A549 (cell line): ENCODE results near the gene PRR5. TPM values are rescaled to one million over a fixed set of nuclear protein-coding genes. Genes with fewer than 3 reads are reported as not detected.

ENCODE experiments used
- ATAC-seq, 2 experiments: fragments of 200-7000 bp in 1 of 2; fragments of >200 bp in 1 of 2; cut with Nextera tagmentation in 1 of 2; cut with Tn5 transposase in 1 of 2; 3 replicates each; pipeline versions ENCODE4 v1.8.0 to v1.9.1; 2018 to 2020; ENCODE audit warnings: mild to moderate bottlenecking in 1 of 2, moderate library complexity in 1 of 2
- CTCF ChIA-PET: fragments of 300-600 bp; sonication (Branson Sonifier 250); formaldehyde crosslinking; extraction: SDS; loops from one replicate; lab custom pipeline; 2021; ENCODE audit warnings: antibody characterized with exemption, inconsistent platforms; lab: Yijun Ruan, JAX
- POLR2A ChIA-PET: fragments of 350-600 bp; formaldehyde crosslinking; extraction: SDS; loops from one replicate; lab custom pipeline; 2021; ENCODE audit warnings: antibody characterized with exemption, inconsistent platforms; lab: Yijun Ruan, JAX
- DNase-seq, 2 experiments: peaks; one replicate each; pipeline versions ENCODE4 v3.0.0 to v3.0.0-alpha.2; 2011 to 2016; ENCODE audit warnings: low read depth in 1 of 2, low spot score in 1 of 2
- FAIRE-seq: peaks from 2 replicates; lab custom pipeline; 2011; peaks lifted over from hg19 to GRCh38; lab: Jason Lieb, UNC
- H3K27ac ChIP-seq, 2 experiments: fragments of >200 bp; sonication (Bioruptor Twin); formaldehyde crosslinking; 3 replicates each; pipeline ENCODE4 v1.5.1; 2016 to 2017
- H3K4me1 ChIP-seq: fragments of >200 bp; sonication (Bioruptor Twin); formaldehyde crosslinking; 3 replicates; pipeline ENCODE4 v1.6.1; 2016
- H3K4me2 ChIP-seq: fragments of >200 bp; sonication (Bioruptor Twin); formaldehyde crosslinking; 3 replicates; pipeline ENCODE4 v1.6.1; 2016
- H3K4me3 ChIP-seq: fragments of >200 bp; sonication (Bioruptor Twin); formaldehyde crosslinking; 3 replicates; pipeline ENCODE4 v1.5.1; 2016
- H3K9me3 ChIP-seq: fragments of >200 bp; sonication (Bioruptor Twin); formaldehyde crosslinking; 3 replicates; pipeline ENCODE4 v1.6.1; 2016
- CBX2 ChIP-seq: fragments of 200-600 bp; sonication (generic); IDR thresholded peaks from 2 replicates; pipeline ENCODE4 v1.6.1; 2016; ENCODE audit warnings: low read depth, mild to moderate bottlenecking, borderline replicate concordance
- CEBPB ChIP-seq, 2 experiments: fragments of >200 bp in 1 of 2; sonication (Bioruptor Twin) in 1 of 2; formaldehyde crosslinking in 1 of 2; IDR thresholded peaks; 2 replicates each; pipeline ENCODE4 v1.6.1; 2012 to 2016
- FOSL2 ChIP-seq, 2 experiments: fragments of 450-650 bp in 1 of 2; fragments of >200 bp in 1 of 2; sonication (Bioruptor Twin) in 1 of 2; formaldehyde crosslinking; IDR thresholded peaks; 2 replicates each; pipeline versions ENCODE4 v1.5.0 to v1.6.1; 2016 to 2020; ENCODE audit warnings: mild to moderate bottlenecking in 1 of 2, moderate library complexity in 1 of 2
- FOXS1 ChIP-seq: fragments of 250-450 bp; sonication (Bioruptor Pico); IDR thresholded peaks from 2 replicates; pipeline ENCODE4 v1.5.0; 2020; ENCODE audit warnings: mild to moderate bottlenecking, moderate library complexity
- HOXB13 ChIP-seq: fragments of 250-450 bp; sonication (Bioruptor Pico); IDR thresholded peaks from 2 replicates; pipeline ENCODE4 v1.5.0; 2020; ENCODE audit warnings: low read depth, mild to moderate bottlenecking, moderate library complexity
- JUNB ChIP-seq: fragments of >200 bp; sonication (Bioruptor Twin); formaldehyde crosslinking; IDR thresholded peaks from 2 replicates; pipeline ENCODE4 v1.6.1; 2016
- NPAS2 ChIP-seq: fragments of 250-450 bp; sonication (Bioruptor Pico); IDR thresholded peaks from 2 replicates; pipeline ENCODE4 v1.8.0; 2022; ENCODE audit warnings: mild to moderate bottlenecking, moderate library complexity, borderline replicate concordance
- POLR2AphosphoS2 ChIP-seq: conservative IDR thresholded peaks from 2 replicates; pipeline ENCODE4 v1.6.1; 2012; ENCODE audit warnings: low read length, improper control_type of control experiment, inconsistent platforms
- RARB ChIP-seq: fragments of 250-450 bp; sonication (Bioruptor Pico); IDR thresholded peaks from 2 replicates; pipeline ENCODE4 v1.8.0; 2021; ENCODE audit warnings: mild to moderate bottlenecking, moderate library complexity
- RCOR1 ChIP-seq: fragments of 150-350 bp; IDR thresholded peaks from 2 replicates; pipeline ENCODE4 v1.6.1; 2014; ENCODE audit warnings: antibody characterized with exemption, low read length, low read depth
- RFX5 ChIP-seq: fragments of 450-650 bp; IDR thresholded peaks from 2 replicates; pipeline ENCODE4 v1.7.1; 2014; ENCODE audit warnings: antibody characterized with exemption, mild to moderate bottlenecking, moderate library complexity
- TP53 ChIP-seq: fragments of 250-450 bp; sonication (Bioruptor Pico); IDR thresholded peaks from 2 replicates; pipeline ENCODE4 v1.5.0; 2021; ENCODE audit warnings: mild to moderate bottlenecking, moderate library complexity
- ZFP36 ChIP-seq: fragments of 450-650 bp; IDR thresholded peaks from 2 replicates; pipeline ENCODE4 v1.6.1; 2014; ENCODE audit warnings: borderline replicate concordance; ENCODE audit not compliant: partially characterized antibody
- ZSCAN20 ChIP-seq: fragments of 250-450 bp; sonication (Bioruptor Pico); IDR thresholded peaks from 2 replicates; pipeline ENCODE4 v1.8.0; 2022; ENCODE audit warnings: mild to moderate bottlenecking, moderate library complexity
- WGBS: methylation state at CpG from one replicate; pipeline ENCODE4 v1.1.6; 2017; ENCODE audit errors: missing lambda C conversion rate; 5-methylcytosine and 5-hydroxymethylcytosine counted together
- polyA plus RNA-seq, 4 experiments: library from polyadenylated mRNA; depleted of rRNA in 3 of 4; stranded (reverse); fragments of >200 nt; fragmentation: RNase III in 1 of 4; extraction: RNeasy Plus Mini Kit Qiagen cat#74134 plus additional on column Dnase treatment in 1 of 4; gene quantifications; 2 replicates in 3 of 4; 3 replicates in 1 of 4; pipeline ENCODE4 v1.2.3, GENCODE V29; 2011 to 2017
- TF ChIP-seq, protein P1 (sequence below): fragments of 250-450 bp; sonication (Bioruptor Pico); IDR thresholded peaks from 2 replicates; pipeline ENCODE4 v1.5.0; 2021; ENCODE audit warnings: mild to moderate bottlenecking, moderate library complexity, borderline replicate concordance
- TF ChIP-seq, protein P2 (sequence below): IDR thresholded peaks from 2 replicates; pipeline ENCODE4 v1.6.1; 2012
- TF ChIP-seq, protein P3 (sequence below): fragments of >200 bp; sonication (Bioruptor Twin); formaldehyde crosslinking; IDR thresholded peaks from 2 replicates; pipeline ENCODE4 v1.6.1; 2016
- TF ChIP-seq, protein P4 (sequence below): IDR thresholded peaks from 2 replicates; pipeline ENCODE4 v1.6.1; 2012
- TF ChIP-seq, protein P5 (sequence below): fragments of 450-650 bp; IDR thresholded peaks from 2 replicates; pipeline ENCODE4 v1.6.1; 2014; ENCODE audit warnings: antibody characterized with exemption

PRR5 gene
- polyA plus RNA-seq, 2 of the 4 experiments (the other 2 are of a cell fraction): 7.1 to 19.5 TPM

DNA sequence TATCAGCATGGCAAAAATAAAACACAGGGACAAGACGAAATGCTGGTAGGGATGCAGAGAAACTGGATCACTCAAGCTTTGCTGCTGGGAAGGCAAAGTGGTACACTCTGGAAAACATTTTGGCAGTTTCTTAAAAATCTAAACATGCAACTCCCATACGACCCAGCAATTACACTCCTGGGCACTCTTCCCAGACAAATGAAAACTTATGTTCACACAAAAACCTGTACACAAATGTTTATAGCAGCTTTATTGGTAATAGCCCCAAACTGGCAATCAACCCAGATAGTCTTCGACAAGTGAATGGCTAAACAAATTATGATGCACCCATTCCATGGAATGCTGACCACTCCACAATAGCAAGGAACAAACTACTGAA, 35.8 kb upstream of the PRR5 start (continued):
- TF ChIP-seq, protein P1, sequence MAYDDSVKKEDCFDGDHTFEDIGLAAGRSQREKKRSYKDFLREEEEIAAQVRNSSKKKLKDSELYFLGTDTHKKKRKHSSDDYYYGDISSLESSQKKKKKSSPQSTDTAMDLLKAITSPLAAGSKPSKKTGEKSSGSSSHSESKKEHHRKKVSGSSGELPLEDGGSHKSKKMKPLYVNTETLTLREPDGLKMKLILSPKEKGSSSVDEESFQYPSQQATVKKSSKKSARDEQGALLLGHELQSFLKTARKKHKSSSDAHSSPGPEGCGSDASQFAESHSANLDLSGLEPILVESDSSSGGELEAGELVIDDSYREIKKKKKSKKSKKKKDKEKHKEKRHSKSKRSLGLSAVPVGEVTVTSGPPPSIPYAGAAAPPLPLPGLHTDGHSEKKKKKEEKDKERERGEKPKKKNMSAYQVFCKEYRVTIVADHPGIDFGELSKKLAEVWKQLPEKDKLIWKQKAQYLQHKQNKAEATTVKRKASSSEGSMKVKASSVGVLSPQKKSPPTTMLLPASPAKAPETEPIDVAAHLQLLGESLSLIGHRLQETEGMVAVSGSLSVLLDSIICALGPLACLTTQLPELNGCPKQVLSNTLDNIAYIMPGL: no peak
- TF ChIP-seq RCOR1 (no peak), RARB (CRISPR knock-in tag) (no peak), TP53 (CRISPR knock-in tag) (no peak), RFX5 (no peak)

DNA sequence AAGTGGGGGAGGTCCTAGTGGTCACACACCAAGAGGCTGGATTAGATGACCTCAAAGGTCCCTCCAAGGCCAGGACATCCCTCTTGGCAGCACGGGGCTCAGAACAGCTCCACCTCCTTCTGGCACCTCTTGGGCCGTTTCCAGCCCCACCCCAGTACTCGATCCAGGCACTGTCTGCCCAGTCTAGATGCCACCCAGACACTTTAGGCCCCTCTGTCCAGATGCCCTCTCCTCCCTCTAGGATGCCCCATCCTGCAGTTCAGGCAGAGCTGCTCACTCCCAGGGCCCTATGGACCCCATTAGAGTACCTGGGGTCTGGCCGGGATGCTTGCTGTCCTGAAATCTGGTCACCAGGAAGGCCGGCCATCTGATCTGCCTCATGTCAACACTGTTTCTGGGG, 34.7 kb upstream of the PRR5 start:
- H3K4me3 ChIP-seq: no peak overlapping the region; the same call in 2 of the 3 replicates
- 71% methylated on average over 5 of the region's 5 CpGs for WGBS
- DNase-seq: no peak
- ChIA-PET CTCF (interaction anchor here (2.5 kb wide), 1 partner anchor 17 kb away, joined by 7 read pairs; no protein-coding TSS in a partner anchor), POLR2A (no interaction called here)
- ATAC-seq: no peak
- H3K27ac ChIP-seq: no peak overlapping the region
- no peaks in the 10 kb centered on the region for H3K9me3 ChIP-seq
- FAIRE-seq: no peak
- H3K4me1 ChIP-seq: peaks cover 9% of the 10 kb centered on the region; the same call in 2 of the 3 replicates
- H3K4me2 ChIP-seq: no peak overlapping the region; the same call in 2 of the 3 replicates
- TF ChIP-seq, protein P2, sequence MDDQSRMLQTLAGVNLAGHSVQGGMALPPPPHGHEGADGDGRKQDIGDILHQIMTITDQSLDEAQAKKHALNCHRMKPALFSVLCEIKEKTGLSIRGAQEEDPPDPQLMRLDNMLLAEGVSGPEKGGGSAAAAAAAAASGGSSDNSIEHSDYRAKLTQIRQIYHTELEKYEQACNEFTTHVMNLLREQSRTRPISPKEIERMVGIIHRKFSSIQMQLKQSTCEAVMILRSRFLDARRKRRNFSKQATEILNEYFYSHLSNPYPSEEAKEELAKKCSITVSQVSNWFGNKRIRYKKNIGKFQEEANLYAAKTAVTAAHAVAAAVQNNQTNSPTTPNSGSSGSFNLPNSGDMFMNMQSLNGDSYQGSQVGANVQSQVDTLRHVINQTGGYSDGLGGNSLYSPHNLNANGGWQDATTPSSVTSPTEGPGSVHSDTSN: no peak
- TF ChIP-seq FOSL2 (IDR thresholded peaks at IDR 0.05) (no peak), FOSL2 (CRISPR knock-in tag; IDR thresholded peaks at IDR 0.05) (no peak), NPAS2 (no peak), RARB (CRISPR knock-in tag) (no peak), FOXS1 (CRISPR knock-in tag) (no peak)
- TF ChIP-seq, protein P3, sequence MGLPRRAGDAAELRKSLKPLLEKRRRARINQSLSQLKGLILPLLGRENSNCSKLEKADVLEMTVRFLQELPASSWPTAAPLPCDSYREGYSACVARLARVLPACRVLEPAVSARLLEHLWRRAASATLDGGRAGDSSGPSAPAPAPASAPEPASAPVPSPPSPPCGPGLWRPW: no peak

DNA sequence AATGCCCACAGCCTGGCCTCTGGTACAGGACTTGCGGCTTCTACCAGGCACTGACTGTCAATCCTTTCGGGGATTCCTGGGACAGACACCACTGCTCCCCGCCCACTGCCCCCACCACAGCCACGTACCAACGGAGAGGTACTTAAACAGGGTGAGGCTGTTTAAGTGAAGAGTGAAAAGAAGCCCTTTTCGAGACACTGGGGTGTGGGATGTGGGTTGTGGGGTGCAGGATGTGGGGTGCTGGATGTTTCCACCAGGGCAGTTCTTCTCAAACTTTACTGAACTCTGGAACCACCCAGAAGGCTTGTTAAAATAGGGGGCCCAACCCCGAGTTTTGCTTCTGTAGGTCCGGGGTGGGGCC, 34.2 kb upstream of the PRR5 start:
- no peak for FAIRE-seq
- peak overlapping the region; percentile 72 for H3K4me3 ChIP-seq
- H3K27ac ChIP-seq: peak overlapping the region; percentile 80 to 96; a peak in 5 of 6 replicates
- CTCF ChIA-PET: interaction anchor here (2.5 kb wide), 1 partner anchor 17 kb away, joined by 7 read pairs; no protein-coding TSS in a partner anchor
- POLR2A ChIA-PET: no interaction called here
- no peak for TF ChIP-seq JUNB
- no peak for TF ChIP-seq HOXB13
- TF ChIP-seq ZSCAN20 (CRISPR knock-in tag): no peak
- no peak for TF ChIP-seq POLR2AphosphoS2
- TF ChIP-seq, protein P1: no peak
- TF ChIP-seq, protein P3: no peak
- TF ChIP-seq, protein P4, sequence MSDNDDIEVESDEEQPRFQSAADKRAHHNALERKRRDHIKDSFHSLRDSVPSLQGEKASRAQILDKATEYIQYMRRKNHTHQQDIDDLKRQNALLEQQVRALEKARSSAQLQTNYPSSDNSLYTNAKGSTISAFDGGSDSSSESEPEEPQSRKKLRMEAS: no peak
- no peak for TF ChIP-seq CEBPB (IDR thresholded peaks at IDR 0.05)
- TF ChIP-seq ZFP36: no peak
- no peak for TF ChIP-seq CBX2
- TF ChIP-seq TP53 (CRISPR knock-in tag): no peak
- TF ChIP-seq, protein P5, sequence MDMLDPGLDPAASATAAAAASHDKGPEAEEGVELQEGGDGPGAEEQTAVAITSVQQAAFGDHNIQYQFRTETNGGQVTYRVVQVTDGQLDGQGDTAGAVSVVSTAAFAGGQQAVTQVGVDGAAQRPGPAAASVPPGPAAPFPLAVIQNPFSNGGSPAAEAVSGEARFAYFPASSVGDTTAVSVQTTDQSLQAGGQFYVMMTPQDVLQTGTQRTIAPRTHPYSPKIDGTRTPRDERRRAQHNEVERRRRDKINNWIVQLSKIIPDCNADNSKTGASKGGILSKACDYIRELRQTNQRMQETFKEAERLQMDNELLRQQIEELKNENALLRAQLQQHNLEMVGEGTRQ: no peak
- TF ChIP-seq, all 56 proteins: peak for 0
- no peaks in the 10 kb centered on the region for H3K9me3 ChIP-seq
- H3K4me2 ChIP-seq: peak overlapping the region; percentile 86
- DNase-seq: no peak
- H3K4me1 ChIP-seq: peaks cover 9% of the 10 kb centered on the region; the same call in 2 of the 3 replicates
- peak in 1 of 2 experiments; percentile 10; a peak in 2 of 6 replicates for ATAC-seq
- 71% methylated on average over 5 of the region's 8 CpGs for WGBS
